ENCODE results near the gene ABO.
"Not testable (repeated sequence)": the region's sequence is repeated elsewhere in the genome, so short reads cannot be mapped to it uniquely, and the experiment has no call there.

Gene ABO

GRCh38 chr9:133262226-133262625 lies 12.8 kb downstream of the ABO start:
- DNase-seq (ENCODE audit: low read depth) = no peak

DNA sequence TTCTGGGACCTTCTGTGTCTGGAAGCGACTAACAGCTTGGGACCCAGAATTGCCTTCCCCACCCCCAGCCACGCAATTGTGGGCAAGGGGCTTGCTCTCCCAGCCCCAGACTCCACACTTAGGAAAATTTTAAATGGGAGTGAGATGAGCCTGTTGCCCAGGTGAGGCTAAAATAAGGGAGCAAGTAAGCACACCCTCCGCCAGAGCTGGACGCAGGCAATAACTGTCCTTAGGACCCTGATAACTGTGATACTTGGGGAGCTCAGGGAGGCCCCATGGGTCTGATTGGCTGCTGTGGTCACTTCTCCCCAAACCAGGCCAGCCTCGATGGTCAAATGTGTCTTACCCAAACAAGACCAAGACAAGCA lies 13.3 kb downstream of the ABO start:
- DNase-seq (ENCODE audit: low read depth) = no peak

DNA sequence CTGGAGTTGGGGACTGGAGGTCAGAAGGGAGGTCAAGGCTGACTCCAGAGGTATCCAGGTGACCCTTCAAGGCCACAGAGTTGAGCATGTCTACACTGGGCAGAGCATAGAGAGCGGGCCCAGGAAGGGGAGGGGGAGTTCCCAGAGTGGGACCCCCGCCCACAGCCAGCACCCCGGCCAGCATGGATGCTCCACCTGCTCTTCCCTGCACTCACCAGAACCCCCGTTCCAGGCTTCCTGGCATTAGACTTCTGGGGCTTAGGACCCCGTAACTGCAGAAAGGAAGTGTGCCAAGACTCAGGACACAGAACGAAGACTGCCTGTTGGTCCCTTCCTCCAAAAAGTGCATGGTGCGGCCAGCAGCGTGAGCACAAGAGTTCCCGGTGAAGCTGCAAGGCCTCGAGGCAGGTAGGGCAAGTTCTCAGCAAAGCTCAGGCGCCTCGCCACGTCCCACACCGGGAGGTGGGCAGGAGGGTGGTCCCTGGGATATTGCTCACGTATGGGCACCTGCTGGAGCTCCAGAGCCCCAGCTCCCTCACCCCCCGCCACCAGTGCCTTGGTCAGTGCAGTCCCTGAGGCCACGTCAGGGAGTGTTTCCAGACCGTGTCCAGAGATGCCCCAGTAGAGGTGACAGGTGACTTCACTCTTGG lies 13.8 kb downstream of the ABO start:
- no peak for DNase-seq (ENCODE audit: low read depth)

- DNase-seq (ENCODE audit: low read depth) = no peak
Measured at GRCh38 chr9:133260334-133261102, 14.5 kb downstream of the ABO start.

DNA sequence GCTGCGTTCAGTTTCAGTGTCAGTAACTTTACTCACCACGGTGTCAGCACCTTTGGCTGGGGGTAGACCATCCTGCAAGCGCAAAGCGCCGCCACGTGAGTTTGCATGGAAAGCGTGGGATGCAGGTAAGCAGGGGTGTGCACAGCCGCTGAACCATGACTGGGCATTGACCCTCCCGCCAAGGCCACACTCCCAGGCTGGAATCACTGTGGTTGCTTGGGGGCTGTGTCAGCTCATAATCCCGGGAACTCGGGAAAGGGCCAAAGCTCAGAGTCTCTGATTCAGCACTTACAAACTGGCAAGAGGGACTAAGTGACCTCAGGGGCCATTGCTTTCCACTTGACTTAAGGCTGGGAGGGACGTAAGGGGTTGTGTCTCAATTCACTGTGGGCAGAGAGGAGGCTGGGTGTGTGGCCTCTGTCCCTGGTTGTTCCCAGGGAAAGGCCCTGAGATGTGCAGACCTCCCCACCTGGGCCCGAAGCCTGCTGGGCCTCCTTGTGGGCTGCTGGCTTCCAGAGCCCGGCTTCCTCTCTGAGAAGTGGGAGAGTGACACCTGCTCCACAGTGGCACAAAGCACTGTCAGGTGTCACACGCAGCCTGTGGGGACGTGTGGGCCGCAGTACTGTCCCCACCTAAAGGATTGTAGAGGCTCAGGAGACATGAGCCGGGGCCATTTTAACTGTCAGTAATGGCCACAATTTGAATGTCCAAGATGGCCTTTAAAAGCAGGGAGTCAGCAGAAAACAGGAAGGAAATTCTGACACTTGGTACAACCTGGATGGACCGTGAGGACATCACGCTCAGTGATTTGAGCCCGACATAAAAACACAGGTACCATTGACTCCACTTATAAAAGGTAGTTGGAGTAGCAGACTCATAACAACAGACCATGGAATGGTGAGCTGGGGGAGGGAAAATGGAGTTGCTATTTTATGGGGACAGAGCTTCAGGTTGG lies 16.7 kb downstream of the ABO start:
- no peak for DNase-seq (ENCODE audit: low read depth)

DNA sequence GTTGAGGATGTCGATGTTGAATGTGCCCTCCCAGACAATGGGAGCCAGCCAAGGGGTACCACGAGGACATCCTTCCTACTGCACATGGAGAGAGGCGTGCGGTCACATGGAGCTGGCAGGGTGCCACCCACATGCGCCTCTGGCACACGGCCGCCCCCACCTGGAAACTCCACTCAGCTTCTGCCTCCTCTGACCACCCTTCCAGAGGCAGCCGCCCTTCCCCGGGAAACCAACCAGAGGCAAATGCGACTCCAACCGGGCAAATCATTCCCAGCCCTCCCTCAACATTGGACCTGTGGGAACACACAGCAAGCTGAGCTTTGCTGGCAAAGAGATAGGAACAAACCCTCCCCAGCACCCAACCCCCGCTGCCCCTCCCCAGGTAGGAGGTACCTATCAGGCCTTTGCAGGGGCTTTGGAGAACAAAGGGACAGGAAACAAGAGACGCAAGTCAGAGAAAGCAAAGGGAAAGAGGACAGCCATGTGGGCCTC lies 17.5 kb downstream of the ABO start:
- DNase-seq (ENCODE audit: low read depth) = no peak

- no peak for DNase-seq (ENCODE audit: low read depth)
Measured at GRCh38 chr9:133256686-133257091, 18.3 kb downstream of the ABO start.

GRCh38 chr9:133256136-133256461 lies 18.9 kb downstream of the ABO start:
- DNase-seq (ENCODE audit: low read depth) = no peak

DNA sequence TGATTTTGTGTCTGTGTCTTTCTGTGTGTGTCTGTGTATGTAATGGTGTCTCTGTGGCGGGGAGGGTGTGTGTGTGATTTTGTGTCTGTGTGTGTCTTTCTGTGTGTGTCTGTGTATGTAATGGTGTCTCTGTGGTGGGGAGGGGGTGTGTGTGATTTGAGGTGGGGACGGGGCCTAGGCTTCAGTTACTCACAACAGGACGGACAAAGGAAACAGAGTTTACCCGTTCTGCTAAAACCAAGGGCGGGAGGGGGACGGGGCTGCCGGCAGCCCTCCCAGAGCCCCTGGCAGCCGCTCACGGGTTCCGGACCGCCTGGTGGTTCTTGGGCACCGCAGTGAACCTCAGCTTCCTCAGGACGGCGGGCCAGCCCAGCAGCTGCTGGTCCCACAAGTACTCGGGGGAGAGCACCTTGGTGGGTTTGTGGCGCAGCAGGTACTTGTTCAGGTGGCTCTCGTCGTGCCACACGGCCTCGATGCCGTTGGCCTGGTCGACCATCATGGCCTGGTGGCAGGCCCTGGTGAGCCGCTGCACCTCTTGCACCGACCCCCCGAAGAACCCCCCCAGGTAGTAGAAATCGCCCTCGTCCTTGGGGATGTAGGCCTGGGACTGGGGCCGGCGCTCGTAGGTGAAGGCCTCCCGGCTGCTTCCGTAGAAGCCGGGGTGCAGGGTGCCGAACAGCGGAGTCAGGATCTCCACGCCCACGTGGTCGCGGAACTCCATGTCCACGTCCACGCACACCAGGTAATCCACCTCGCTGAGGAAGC lies 19.4 kb downstream of the ABO start:
- DNase-seq (ENCODE audit: low read depth) = no peak

- DNase-seq (ENCODE audit: low read depth) = no peak
Measured at GRCh38 chr9:133254471-133254870, 20.5 kb downstream of the ABO start.

DNA sequence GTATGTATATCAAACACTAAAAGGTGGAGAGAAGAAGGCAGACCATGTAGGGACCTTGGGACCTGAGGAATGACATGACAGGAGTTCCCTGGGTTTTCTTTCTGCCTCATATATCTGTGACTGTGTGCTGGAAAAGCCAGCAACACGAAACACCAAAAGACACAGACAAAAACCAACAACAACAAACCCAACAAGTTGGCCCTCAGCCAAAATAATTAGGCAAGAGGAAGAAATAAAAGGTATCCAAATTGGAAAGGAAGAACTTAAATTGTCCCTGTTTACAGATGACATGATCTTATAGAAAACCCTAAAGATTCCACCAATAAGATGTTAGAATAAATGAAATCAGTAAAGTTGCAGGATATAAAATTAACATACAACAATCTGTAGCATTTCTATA lies 21.7 kb downstream of the ABO start:
- DNase-seq (ENCODE audit: low read depth) = no peak

GRCh38 chr9:133252301-133253020 lies 22.5 kb downstream of the ABO start:
- DNase-seq (ENCODE audit: low read depth) = no peak

DNA sequence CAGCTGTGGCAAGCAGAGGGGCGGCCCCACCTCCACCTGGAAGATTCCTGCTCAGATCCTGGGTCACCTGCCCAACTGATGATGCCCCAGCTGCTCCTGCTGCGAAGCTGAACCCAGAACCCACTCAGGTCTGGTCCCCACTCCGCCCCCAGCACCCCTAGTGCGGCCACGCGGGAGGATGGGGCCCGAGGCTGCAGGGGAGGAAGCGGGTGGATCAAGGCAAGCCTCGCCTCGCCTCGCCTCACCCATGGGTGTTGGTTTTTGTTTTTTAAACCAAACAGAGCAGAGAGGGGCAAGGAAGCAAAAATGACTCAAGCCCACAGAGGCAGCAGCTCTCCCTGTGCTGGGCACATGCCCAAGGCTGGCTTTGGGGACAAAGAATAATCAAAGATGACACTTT lies 23.2 kb downstream of the ABO start:
- no peak for DNase-seq (ENCODE audit: low read depth)

DNA sequence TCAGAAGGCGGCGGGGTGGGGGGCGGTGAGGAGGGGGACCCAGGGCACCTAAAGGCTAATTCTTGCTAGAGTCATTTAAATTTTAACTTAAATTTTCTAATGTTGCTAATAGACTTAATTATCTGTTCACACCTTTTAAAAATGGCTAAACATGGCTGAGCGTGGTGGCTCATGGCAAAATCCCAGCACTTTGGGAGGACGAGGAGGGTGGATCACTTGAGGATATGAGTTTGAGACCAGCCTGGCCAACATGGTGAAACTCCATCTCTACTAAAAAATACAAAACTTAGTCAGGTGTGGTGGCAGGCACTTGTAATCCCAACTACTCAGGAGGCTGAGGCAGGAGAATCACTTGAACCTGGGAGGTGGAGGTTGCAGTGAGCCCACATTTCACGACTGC lies 23.8 kb downstream of the ABO start:
- not testable (repeated sequence) for DNase-seq (ENCODE audit: low read depth)

DNA sequence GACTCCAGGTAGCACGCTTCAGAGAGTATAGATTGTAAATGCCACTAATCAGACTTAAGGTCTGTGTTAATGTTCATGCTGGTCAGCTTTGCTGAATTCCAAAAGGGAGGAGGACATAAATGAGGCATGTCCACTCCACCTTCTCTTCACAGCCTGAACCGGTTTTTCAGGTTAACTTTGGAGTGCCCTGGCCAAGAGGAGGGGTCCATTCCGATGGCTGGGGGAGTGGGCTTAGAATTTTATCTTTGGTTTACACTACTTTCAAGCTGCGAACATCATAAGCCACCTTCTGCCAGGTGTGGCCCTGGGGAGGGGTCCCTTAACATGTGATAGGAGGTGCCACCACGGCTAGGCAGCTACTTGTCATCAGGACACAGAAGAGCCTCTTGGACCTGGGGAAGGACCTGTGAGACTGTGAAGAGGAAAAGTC lies 24.2 kb downstream of the ABO start:
- no peak for DNase-seq (ENCODE audit: low read depth)

GRCh38 chr9:133249337-133249736 lies 25.7 kb downstream of the ABO start:
- no peak for DNase-seq (ENCODE audit: low read depth)

DNA sequence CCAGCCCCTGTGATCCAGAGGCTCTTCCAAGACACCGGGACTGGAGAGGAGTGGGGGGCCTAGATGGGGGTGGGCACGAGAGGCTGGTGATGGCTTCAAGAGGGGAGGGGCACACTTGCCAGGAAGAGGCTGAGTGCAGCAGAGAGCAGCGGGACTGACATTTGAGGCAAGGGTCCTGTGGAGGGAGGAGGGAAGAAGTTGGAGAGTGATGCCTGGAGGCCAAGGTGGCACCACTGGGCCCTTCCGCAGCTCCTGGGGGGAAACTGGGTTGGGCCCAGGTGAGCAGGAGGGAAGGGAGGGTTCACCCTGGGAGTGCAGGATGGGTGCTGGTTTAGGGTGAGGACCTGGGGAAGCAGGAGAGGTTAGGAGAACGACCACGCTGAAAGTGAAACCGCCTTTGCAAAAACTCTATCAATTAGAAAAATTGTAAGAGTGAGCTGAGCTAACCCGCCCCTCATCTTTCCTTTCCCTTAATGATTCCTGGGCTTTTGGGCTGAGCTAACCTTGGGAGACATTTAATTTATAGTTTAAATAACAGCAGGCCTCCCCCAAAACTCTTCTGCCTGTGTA lies 26.2 kb downstream of the ABO start:
- no peak for DNase-seq (ENCODE audit: low read depth)

DNA sequence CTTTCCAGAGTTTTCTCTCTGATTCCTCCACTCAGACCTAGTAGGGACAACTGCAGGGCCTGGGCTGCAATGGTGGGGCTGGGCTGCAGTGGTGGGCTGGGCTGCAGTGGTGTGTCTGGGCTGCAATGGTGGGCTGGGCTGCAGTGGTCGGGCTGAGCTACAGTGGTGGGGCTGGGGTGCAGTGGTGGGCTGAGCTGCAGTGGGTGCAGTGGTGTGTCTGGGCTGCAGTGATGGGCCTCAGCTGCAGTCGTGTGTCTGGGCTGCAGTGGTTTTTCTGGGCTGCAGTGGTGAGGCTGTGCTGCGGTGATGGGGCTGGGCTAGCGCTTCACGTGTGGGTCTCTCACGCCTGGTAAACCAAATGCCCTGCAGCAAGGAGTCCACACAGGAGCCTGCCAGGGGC lies 27.4 kb downstream of the ABO start:
- DNase-seq (ENCODE audit: low read depth) = no peak

DNA sequence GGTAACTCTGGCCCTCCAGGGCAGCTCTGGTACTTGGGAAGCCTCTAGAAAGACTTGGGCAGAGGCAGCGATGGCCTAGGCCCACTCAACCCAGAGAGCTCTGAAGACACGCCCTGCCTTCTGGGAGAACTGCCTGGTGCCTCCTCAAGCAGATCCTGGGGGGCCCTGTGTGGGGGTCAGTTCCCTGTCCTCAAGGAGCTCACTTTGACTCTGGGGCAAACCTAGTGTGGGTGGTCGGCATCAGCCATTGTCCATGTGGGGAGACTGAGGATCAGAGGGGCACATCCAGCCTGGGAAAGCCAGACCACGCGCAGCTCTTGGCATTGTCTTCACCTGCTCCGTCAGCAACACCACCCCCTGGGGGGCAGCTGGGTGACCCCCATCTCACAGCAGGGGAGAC lies 28.0 kb downstream of the ABO start:
- no peak for DNase-seq (ENCODE audit: low read depth)

DNA sequence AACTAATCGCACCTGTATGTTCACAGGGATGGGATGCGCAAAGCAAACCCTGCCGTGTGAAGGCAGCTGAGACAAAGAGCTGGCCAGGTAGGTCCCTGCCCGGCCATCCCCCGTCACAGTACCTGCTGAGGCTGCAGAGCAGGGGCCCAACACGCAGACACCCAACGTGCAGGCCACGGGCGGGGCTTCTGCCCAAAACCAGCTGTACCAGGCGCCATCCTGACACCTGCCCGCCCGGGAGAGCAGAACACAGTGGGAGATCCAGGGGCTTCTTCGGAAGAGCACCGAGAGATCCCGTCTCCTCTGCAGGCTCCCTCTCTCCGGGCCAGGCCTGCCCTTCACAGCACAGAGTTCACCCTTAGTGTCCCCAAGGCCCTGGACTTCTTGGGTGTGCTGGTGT lies 28.4 kb downstream of the ABO start:
- no peak for DNase-seq (ENCODE audit: low read depth)

DNA sequence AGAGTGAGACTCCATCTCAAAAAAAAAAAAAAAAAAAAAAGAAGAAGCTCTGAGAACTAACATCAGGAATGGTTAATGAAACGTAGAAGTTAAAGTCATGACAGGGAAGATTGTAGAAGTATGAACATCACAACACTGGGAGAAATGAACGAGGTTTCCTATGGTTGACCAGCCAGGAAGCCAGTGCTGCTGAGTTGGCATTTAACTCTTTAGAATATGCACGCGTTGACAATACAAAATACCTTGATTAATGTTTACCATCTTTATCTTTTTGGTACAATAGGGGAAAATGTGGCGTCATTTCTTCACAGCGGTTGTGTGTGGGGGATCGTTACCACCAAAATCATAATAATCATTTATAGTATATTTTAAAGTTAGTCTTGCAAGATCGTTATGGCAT lies 32.0 kb downstream of the ABO start:
- DNase-seq (ENCODE audit: low read depth) = no peak
